Nasal cavity respiratory epithelium epithelial cell of viscerocranial mucosa (primary cell): ENCODE results near the gene BAG5. TPM values are rescaled to one million over a fixed set of nuclear protein-coding genes. Genes with fewer than 3 reads are reported as not detected.

Experiments used
- total RNA-seq: library from RNA; depleted of rRNA; stranded (reverse); fragments of >200 nt; gene quantifications from 2 replicates; pipeline ENCODE4 v1.2.3, GENCODE V29; 2014

The BAG5 gene
- 48.2 and 52.5 TPM in 2 replicates for total RNA-seq

GRCh38 chr14:103562429-103563225 is at the start of gene BAG5, which contains the start of gene COA8:
Gene BAG5, minus strand, starts transcription at chr14:103562657. Its CDS starts 1,493 bp downstream, at chr14:103561164.
Gene COA8, plus strand, starts transcription at chr14:103562960. Its CDS starts 42 bp downstream, at chr14:103563002.

GRCh38 chr14:103528587-103529382 is 33.7 kb downstream of the BAG5 start, which contains the start of gene TRMT61A:
Gene TRMT61A, plus strand, starts transcription at chr14:103529196. Its CDS starts 783 bp downstream, at chr14:103529979.

GRCh38 chr14:103522649-103523574 is 39.5 kb downstream of the BAG5 start, which contains the start of gene CKB:
Gene CKB, minus strand, starts transcription at chr14:103522830. Its CDS starts 337 bp downstream, at chr14:103522493.

Other genes starting within 250 kb of the BAG5 start
- gene EIF5, start 228.4 kb downstream of the BAG5 start, total RNA-seq = 215 and 286 TPM in 2 replicates
- 93.6 and 104 TPM in 2 replicates for gene MARK3, start 177.2 kb downstream of the BAG5 start, total RNA-seq
- 28.4 and 30.7 TPM in 2 replicates for gene CKB, start 39.8 kb downstream of the BAG5 start, total RNA-seq
- gene TRMT61A, start 33.5 kb downstream of the BAG5 start, total RNA-seq = 10.9 and 18.7 TPM in 2 replicates
- gene COA8, start 303 bp upstream of the BAG5 start, total RNA-seq = 27.3 and 33.8 TPM in 2 replicates
- gene KLC1, start 66.6 kb upstream of the BAG5 start, total RNA-seq = 140 and 211 TPM in 2 replicates
- 5.2 and 8.2 TPM in 2 replicates for gene XRCC3, start 152.8 kb upstream of the BAG5 start, total RNA-seq
- 56.0 and 60.8 TPM in 2 replicates for gene ZFYVE21, start 153.2 kb upstream of the BAG5 start, total RNA-seq